HG03025 (cell line): ENCODE measurements around the gene TCOF1.

Source experiments
- ATAC-seq: cut with Tn5 transposase; IDR thresholded peaks from one replicate; pipeline ENCODE4 v1.9.1; 2021; ENCODE audit warnings: mild to moderate bottlenecking, moderate library complexity; ENCODE audit not compliant: unreplicated experiment, low FRiP score

Gene TCOF1

DNA sequence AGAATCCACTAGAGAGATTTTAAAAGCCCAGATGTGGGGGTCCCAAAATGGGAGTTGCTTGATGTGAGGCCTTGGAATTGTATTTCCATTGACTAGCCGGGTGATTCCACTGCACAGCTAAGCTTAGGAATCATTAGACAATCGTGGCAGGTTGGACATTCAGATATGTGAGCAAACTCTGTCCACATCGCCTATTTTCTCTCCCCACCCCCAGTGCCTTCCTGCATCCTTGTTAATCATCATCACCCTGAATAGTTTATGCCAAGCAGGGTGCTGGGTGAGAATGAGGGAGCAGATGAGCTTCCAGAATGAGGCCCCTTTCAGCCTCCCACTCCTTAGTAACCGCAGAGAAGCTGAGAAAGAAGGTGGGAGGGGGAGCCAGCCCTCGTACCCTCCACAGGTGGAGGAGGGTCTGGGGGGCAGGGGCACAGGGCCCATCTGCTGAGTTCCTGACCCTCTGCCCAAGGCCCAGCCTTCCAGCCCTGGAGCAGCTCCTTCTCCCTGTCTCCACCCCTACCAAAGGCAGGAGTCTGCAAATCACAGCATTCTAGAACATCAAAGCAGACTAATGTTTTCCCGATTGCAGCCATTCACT, 7.7 kb upstream of the TCOF1 start:
- ATAC-seq: no peak

GRCh38 chr5:150350524-150351344, 6.8 kb upstream of the TCOF1 start:
- ATAC-seq: peak; percentile 92

GRCh38 chr5:150352244-150353031, 5.1 kb upstream of the TCOF1 start:
- ATAC-seq: no peak

GRCh38 chr5:150353032-150353675, 4.3 kb upstream of the TCOF1 start:
- no peak for ATAC-seq

- no peak for ATAC-seq
Observed at GRCh38 chr5:150355791-150356190, 1.7 kb upstream of the TCOF1 start.

DNA sequence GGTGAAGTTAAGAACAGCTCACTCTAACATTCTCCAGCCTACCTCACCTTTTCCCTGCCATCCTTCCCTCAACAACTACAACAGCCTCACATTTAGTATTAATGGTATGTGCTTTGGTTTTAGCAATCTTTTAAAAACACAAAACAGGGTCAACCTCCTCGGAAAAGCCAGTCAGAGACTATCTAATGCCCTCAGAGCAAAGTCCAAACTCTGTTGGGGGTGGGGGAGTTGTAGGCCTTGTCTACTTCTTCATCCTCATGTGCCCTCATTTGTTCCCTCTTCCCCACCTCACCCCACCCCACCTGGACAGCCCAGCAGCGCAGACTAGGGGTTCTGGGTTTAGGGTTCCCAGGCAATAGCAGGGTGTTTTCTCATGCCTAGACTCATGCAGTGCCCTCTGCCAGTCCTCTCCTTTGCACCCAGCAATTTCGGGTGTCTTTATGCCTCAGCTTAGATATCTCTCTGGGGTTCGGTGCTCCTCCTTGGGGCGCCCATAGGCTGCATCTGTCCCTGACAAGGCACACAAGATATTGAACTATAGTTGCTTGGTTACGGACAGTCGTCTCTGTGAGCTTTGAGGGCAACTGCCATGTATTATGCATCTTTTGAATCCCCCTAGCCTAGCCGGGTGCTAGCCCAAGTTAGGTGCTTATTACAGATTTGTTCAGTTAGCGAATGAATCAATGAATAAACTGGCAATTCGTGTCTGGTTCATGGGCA, 762 bp upstream of the TCOF1 start:
- no peak for ATAC-seq

DNA sequence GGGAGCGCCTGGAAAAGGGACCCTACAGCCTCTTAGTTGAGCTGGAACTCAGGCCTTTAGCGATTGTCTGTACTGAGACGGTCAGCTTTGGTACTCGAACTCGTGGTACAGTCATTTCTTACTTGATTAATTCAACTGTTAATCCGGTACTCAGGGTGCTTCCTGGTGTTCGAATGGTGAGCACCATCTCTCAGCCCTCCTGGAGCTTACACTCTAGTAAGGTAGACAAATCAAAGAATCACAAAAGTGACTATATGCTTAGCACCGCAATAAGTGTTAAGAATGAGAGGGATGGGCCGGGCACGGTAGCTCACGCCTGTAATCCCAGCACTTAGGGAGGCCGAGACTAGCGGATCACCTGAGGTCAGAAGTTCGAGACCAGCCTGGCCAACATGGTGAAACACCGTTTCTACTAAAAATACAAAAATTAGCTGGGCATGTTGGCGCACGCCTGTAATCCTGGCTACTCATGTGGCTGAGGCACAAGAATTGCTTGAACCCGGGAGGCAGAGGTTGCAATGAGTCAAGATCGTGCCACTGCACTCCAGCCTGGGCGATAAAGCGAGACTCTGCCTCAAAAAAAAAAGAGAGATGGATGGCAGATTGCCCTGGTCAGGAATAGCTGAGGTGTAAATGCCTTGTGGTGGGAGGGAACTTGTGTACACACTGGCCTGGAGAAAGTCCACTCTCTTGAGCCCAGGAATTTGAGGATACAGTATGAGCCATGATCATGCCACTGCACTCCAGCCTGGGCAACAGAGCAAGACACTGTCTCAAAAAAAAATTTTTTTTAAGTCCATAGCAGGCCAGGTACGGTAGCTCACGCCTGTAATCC, 981 bp downstream of the TCOF1 start:
- no peak for ATAC-seq

GRCh38 chr5:150361301-150361700, 3.8 kb downstream of the TCOF1 start:
- no peak for ATAC-seq

GRCh38 chr5:150363185-150363584, 5.7 kb downstream of the TCOF1 start:
- no peak for ATAC-seq

GRCh38 chr5:150364004-150364403, 6.5 kb downstream of the TCOF1 start:
- no peak for ATAC-seq

- no peak for ATAC-seq
Observed at GRCh38 chr5:150368526-150368925, 11.0 kb downstream of the TCOF1 start.

- ATAC-seq: no peak
Observed at GRCh38 chr5:150372639-150373038, 15.1 kb downstream of the TCOF1 start.

- ATAC-seq: no peak
Observed at GRCh38 chr5:150374651-150375050, 17.2 kb downstream of the TCOF1 start.

- ATAC-seq: no peak
Observed at GRCh38 chr5:150376799-150377771, 19.6 kb downstream of the TCOF1 start.

DNA sequence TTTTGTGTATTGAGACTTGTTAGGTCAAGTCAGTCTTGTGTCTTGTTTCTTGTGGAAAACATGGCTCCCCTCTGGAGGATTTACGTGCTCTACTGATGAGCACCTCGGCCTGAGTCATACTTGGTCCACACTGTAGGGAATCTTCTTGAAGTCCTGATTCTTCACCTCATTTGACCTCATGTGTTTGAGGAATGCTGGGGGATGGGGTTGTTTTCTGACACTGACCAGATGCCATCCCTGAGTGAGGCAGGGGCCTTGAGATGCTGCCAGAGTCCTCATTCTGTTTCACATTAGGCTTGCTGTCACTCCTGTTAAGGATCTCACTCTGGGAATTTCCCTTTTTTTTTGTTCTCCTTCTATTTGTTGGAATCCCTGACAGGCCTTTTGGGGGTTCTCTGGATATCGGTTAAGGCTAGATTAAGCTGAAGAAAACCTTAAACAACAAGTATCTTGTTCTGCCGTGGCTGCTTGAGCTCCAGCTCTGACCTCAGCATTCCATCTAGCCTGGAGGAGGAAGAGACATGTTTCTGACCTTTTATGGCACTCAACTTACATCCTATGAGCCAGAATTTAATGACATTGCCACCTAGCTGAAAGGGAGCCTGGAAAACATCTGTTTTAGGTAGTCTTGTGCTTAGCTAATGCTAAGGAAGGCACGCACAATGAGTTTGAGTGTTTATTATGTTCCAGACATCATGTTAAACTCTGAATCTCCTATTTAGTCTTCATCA, 20.6 kb downstream of the TCOF1 start:
- no peak for ATAC-seq

DNA sequence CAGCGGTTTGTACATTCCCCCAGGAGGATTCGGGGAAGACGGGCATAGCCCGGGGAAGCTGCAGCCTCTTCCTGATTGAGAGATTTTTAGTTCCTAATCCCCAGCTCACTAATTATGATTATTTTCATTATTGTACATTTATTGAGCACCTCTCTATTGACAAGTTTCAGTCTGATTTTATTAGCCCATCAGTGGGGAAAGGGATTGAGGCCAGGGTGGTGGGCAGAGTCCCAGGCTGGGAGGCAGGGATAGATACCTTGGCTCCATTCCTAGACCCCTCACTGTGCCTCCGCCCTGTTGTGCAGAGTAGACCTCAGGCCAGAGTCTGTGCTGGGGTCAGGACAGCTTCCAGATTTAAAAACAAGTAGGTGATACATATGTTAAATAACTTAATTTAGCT, 27.2 kb downstream of the TCOF1 start:
- no peak for ATAC-seq

DNA sequence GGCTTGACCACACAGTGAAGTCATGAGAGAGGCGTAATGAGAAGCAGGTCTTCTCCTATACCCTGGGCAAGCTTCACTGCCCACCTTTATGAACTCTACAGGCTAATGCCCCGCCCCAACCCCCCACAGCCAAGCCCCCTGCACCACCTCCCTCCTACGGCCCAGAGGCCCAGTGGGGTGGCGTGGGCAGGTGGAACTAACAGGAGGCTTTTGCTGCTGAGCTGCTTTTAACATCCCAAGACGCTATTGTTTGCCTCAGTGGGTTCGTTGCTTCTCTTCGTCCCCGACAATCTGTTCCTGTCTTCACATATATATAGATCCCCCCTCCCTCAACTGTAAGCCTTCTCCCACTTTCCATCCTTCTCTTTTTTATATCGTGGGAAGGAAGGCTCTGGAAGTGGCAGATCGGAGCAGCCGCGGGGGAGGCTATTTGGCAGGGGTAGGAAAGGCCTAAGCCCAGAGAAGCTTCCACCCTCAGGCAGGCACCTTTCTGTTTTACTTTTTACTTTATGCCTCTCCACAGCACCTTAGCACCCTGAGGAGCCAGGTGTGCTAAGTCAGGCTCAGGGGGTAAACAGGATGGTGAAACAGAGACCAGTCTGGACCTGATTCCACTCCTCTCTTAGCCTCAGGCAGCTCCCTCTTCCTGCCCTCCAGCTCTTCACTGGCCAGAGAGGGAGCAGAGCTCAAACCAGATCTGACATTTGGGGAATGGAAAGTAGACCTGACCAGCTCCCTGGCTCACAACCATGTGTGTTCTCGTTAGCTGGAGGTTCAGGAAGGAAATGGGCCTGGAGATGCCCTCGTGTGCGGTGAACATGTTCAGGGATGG, 28.7 kb downstream of the TCOF1 start:
- ATAC-seq: no peak
